ENCODE data around the gene KCNE3.
"Not testable (repeated sequence)": the region's sequence is repeated elsewhere in the genome, so short reads cannot be mapped to it uniquely, and the experiment has no call there.

KCNE3 gene

GRCh38 chr11:74443071-74443864, 24.1 kb downstream of the KCNE3 start:
- no peak for DNase-seq

GRCh38 chr11:74442636-74443035, 24.7 kb downstream of the KCNE3 start:
- DNase-seq = no peak

- no peak for DNase-seq
These were observed 28.7 kb downstream of the KCNE3 start for GRCh38 chr11:74438681-74439080.

- no peak for DNase-seq
These were observed 29.8 kb downstream of the KCNE3 start for GRCh38 chr11:74437441-74438042.

GRCh38 chr11:74434528-74434927, 32.8 kb downstream of the KCNE3 start:
- no peak for DNase-seq

- no peak for DNase-seq
These were observed 38.1 kb downstream of the KCNE3 start for GRCh38 chr11:74429205-74429604.

GRCh38 chr11:74427384-74427886, 39.9 kb downstream of the KCNE3 start:
- DNase-seq = no peak

GRCh38 chr11:74425100-74425499, 42.2 kb downstream of the KCNE3 start:
- DNase-seq = no peak

- no peak for DNase-seq
These were observed 48.8 kb downstream of the KCNE3 start for GRCh38 chr11:74418509-74418895.

GRCh38 chr11:74417860-74418508, 49.4 kb downstream of the KCNE3 start:
- no peak for DNase-seq

GRCh38 chr11:74417379-74417804, 50.0 kb downstream of the KCNE3 start:
- no peak for DNase-seq

GRCh38 chr11:74416974-74417373, 50.4 kb downstream of the KCNE3 start:
- not testable (repeated sequence) for DNase-seq

GRCh38 chr11:74412733-74413359, 54.5 kb downstream of the KCNE3 start:
- no peak for DNase-seq

GRCh38 chr11:74412321-74412720, 55.0 kb downstream of the KCNE3 start:
- no peak for DNase-seq

- DNase-seq = no peak
These were observed 57.7 kb downstream of the KCNE3 start for GRCh38 chr11:74409633-74410032.
